ENCODE data around the gene PDE4A. TPM values are rescaled to one million over a fixed set of nuclear protein-coding genes. Genes with fewer than 3 reads are reported as not detected.

The PDE4A gene
- total and polyA plus RNA-seq, 11 donors = 5.2 to 33.3 (median 13.7) TPM

GRCh38 chr19:10467104-10467706 is 46.9 kb downstream of the PDE4A start:
- intact Hi-C loops (cut with DNase I) = no loop called here
- no peaks in the 10 kb centered on the region for H3K27me3 ChIP-seq
- TF ChIP-seq POLR2A (IDR thresholded peaks at IDR 0.05) = no peak
- no peak for TF ChIP-seq CTCF (IDR thresholded peaks at IDR 0.05)
- H3K36me3 ChIP-seq = peaks cover 0 to 53% (median 27%) of the 10 kb centered on the region in 9 donors
- H3K4me3 ChIP-seq = no peak overlapping the region
- 87 to 90% (median 88%) methylated on average over 18 to 20 of the region's 20 CpGs for WGBS, 4 donors
- peak in 1 of 4 donors; percentile 12 for ATAC-seq
- H3K27ac ChIP-seq = no peak overlapping the region
- no peaks in the 10 kb centered on the region for H3K4me1 ChIP-seq
- no peak for DNase-seq
- no peaks in the 10 kb centered on the region for H3K9me3 ChIP-seq

- no peaks in the 10 kb centered on the region for H3K4me1 ChIP-seq
- no peak overlapping the region for H3K27ac ChIP-seq
- DNase-seq = no peak
- WGBS, 4 donors = 71 to 82% (median 81%) methylated on average over 12 of the region's 12 CpGs
- TF ChIP-seq POLR2A (IDR thresholded peaks at IDR 0.05) = no peak
- TF ChIP-seq CTCF (IDR thresholded peaks at IDR 0.05) = no peak
- intact Hi-C loops (cut with DNase I) = no loop called here
- no peaks in the 10 kb centered on the region for H3K9me3 ChIP-seq
- no peaks in the 10 kb centered on the region for H3K27me3 ChIP-seq
- ATAC-seq = no peak
- H3K4me3 ChIP-seq = no peak overlapping the region
- H3K36me3 ChIP-seq = peaks cover 0 to 44% (median 27%) of the 10 kb centered on the region in 9 donors
Observed at GRCh38 chr19:10468133-10468532, 47.8 kb downstream of the PDE4A start.

- Histone ChIP-seq H3K4me1 (no peaks in the 10 kb centered on the region), H3K36me3 (peaks cover 0 to 10% (median 7%) of the 10 kb centered on the region in 9 donors), H3K27me3 (no peaks in the 10 kb centered on the region), H3K27ac (no peak overlapping the region), H3K9me3 (no peaks in the 10 kb centered on the region), H3K4me3 (no peak overlapping the region)
- TF ChIP-seq POLR2A (IDR thresholded peaks at IDR 0.05) = no peak
- TF ChIP-seq CTCF (IDR thresholded peaks at IDR 0.05) = peak in 8 of 12 donors; percentile 8 to 41 (median 26)
- ATAC-seq (no peak), DNase-seq (no peak)
- WGBS, 4 donors = 35 to 58% (median 41%) methylated on average over 6 of the region's 6 CpGs
- intact Hi-C loops (cut with DNase I) = loop anchor here in 1 of 10 donors (10.0 kb wide), 1 partner anchor 67 kb away; the partner anchor contains the start of gene CDC37
Observed at GRCh38 chr19:10471909-10472308, 51.6 kb downstream of the PDE4A start.

- TF ChIP-seq POLR2A (IDR thresholded peaks at IDR 0.05) = no peak
- TF ChIP-seq CTCF (IDR thresholded peaks at IDR 0.05) = no peak
- DNase-seq = no peak
Observed at GRCh38 chr19:10473192-10473591, 52.9 kb downstream of the PDE4A start.

More at GRCh38 chr19:10473192-10473591, 52.9 kb downstream of the PDE4A start:
- Histone ChIP-seq H3K27me3 (no peaks in the 10 kb centered on the region), H3K36me3 (no peaks in the 10 kb centered on the region), H3K4me3 (no peak overlapping the region), H3K27ac (no peak overlapping the region), H3K4me1 (peaks cover 0 to 2% (median 0%) of the 10 kb centered on the region in 12 donors), H3K9me3 (no peaks in the 10 kb centered on the region)
- intact Hi-C loops (cut with DNase I) = loop anchor here in 1 of 10 donors (10.0 kb wide), 1 partner anchor 68 kb away; the partner anchor contains the start of gene CDC37
- WGBS, 4 donors = 70 to 85% (median 79%) methylated on average over 5 of the region's 5 CpGs
- no peak for ATAC-seq

Data from heart left ventricle (tissue), 16 donors.